ENCODE measurements around the gene GJA5.

Gene GJA5

DNA sequence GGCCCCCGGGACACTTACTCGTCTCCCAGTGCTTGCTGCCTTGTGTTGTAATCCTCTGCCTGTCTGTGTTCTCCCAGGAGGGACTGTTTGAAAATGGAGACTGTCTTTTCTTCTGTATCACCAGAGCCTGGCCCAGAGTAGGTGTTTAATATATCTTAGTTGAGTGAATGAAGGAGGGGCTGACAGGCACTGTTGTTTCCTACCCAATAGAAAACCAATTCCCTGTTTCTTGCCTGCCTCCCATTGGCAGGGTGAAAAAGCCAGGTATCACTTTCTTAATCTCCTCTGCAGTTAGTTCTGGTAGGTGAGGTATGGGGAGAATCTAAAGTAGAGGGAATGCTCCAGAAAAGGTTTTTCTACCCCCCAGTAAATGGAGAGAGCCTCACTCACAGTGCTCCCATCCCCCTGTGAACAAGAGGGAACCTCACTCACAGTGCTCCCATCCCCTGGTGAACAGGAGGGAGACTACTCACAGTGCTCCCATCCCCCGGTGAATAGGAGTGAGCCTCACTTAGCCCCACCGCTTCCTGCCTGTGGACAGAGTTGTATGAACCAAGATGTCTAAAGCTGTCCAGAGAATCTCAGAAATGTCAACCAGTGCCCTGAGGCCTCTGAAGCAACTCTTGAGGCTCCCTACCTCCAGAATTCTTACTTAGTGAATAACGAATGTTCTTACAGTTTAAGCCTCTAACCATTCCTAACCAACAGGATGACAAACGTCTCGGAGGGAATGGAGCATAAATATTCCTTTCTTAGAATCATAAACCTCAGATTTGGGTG, at the start of gene GJA5:
Gene GJA5 (minus strand): TSS at position 122 of the 780 bp plus-strand sequence. CDS start 1,364 bp downstream, outside the sequence.
- ChIA-PET CTCF (no interaction called here), POLR2A (no interaction called here)
- TF ChIP-seq LEF1 (IDR thresholded peaks at IDR 0.05; ENCODE audit: borderline replicate concordance) (no peak), NFRKB (IDR thresholded peaks at IDR 0.05) (no peak), CTBP1 (IDR thresholded peaks at IDR 0.05; ENCODE audit: borderline replicate concordance) (no peak)

DNA sequence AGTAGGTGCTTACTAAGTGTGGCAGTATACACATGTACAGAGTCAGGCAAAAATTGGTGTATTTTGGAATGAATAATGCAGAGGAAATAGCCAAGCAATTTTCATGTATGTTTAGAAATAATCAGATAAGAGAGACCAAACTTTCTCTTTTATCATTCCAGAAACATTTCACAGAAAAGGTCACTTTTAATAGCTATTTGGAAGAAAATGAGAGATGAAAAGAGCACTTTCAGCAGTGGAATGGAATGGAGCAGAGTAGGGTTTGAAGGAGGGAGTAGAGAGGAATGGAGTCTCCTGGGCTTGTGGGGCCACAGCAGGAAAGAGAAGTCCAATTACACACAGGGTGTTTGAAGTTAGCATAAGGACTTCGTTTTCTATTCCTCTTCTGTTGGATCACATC, 48.8 kb upstream of the GJA5 start:
- no peak for DNase-seq (ENCODE audit: extremely low spot score)
- ChIA-PET CTCF (no interaction called here), POLR2A (no interaction called here)
- TF ChIP-seq BHLHE40 (IDR thresholded peaks at IDR 0.05; ENCODE audit: borderline replicate concordance) = no peak
- no peak for TF ChIP-seq NFRKB (IDR thresholded peaks at IDR 0.05)
- TF ChIP-seq HDGF (IDR thresholded peaks at IDR 0.05; ENCODE audit: borderline replicate concordance) = no peak

More for the DNA sequence above, at the start of gene GJA5:
- no peak for DNase-seq (ENCODE audit: extremely low spot score)

DNA sequence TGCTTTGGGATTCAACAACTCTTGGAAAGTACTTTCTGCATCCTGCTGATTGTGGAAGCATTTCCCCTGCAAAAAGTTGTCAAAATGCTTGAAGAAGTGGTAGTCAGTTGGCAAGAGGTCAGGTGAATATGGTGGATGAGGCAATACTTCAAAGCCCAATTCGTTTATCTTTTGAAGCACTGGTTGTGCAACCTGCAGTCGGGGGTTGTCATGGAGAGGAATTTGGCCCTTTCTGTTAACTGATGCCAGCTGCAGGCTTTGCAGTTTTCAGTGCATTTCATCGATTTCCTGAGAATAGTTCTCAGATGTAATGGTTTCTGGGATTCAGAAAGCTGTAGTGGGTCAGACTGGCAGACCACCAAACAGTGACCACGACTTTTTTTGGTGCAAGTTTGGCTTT, 47.6 kb upstream of the GJA5 start:
- TF ChIP-seq TARDBP (IDR thresholded peaks at IDR 0.05) = no peak
- no peak for TF ChIP-seq HDGF (IDR thresholded peaks at IDR 0.05; ENCODE audit: borderline replicate concordance)
- CTCF ChIA-PET = no interaction called here
- POLR2A ChIA-PET = no interaction called here
- DNase-seq (ENCODE audit: extremely low spot score) = no peak

DNA sequence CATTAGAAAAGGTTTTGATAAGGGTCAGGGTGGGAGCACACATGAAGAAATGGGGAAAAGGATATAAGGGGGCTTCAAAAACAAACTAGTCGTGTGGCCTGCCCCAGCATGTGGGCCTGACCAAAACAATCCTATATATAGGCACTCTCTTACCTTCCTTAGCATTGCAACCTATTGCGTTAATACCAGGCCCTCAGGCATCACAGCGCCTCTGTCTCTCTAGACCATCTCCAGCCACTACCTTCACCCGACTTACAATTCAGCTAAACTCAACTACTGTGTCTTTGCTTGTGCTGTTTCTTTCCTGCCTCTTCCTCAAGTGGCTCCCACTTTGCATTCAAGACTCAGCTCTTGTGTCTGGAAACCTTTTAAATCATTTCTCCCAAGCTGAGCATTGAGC, 47.0 kb upstream of the GJA5 start:
- ChIA-PET CTCF (no interaction called here), POLR2A (no interaction called here)
- TF ChIP-seq TARDBP (IDR thresholded peaks at IDR 0.05) = no peak
- no peak for TF ChIP-seq ELF4 (IDR thresholded peaks at IDR 0.05)
- TF ChIP-seq, protein P1, sequence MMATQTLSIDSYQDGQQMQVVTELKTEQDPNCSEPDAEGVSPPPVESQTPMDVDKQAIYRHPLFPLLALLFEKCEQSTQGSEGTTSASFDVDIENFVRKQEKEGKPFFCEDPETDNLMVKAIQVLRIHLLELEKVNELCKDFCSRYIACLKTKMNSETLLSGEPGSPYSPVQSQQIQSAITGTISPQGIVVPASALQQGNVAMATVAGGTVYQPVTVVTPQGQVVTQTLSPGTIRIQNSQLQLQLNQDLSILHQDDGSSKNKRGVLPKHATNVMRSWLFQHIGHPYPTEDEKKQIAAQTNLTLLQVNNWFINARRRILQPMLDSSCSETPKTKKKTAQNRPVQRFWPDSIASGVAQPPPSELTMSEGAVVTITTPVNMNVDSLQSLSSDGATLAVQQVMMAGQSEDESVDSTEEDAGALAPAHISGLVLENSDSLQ (IDR thresholded peaks at IDR 0.05) = no peak
- DNase-seq (ENCODE audit: extremely low spot score) = no peak

DNA sequence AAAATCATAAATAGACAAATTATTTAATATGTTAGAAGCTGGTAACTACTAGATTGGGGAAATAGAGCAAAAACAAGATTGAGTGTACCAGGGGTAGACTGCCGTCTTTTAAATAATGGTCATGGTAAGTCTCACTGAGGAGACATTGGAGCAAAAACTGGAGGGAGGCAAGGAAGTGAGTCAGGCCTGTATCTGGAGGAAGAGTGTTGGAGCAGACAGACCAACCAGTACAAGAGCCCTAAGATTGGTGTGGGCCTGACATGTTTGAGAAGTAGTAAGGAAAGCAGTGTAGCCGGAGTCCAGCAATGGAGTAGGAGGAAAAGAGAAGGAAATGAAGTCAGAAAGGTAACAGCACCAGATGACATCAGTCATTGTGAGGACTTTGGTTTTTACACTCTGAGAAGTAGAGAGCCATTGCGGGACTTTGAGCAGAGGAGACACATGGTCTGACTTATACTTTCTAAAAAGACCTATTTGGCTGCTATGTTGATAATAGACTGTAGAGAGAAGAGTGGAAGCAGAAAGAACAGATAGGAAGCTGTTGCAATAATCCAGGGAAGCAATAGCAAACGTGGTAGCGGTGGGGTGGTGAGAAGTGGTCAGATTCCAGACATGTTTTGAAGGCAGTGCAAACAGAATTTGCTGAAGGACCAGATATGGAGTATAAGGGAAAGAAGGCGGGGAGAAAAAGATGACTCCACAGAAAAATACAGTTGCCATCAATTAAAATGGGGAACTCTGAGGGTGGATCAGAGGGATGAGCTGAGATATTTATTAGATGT, 44.7 kb upstream of the GJA5 start:
- no peak for DNase-seq (ENCODE audit: extremely low spot score)
- CTCF ChIA-PET = no interaction called here
- TF ChIP-seq SP1 (IDR thresholded peaks at IDR 0.05) (no peak), BHLHE40 (IDR thresholded peaks at IDR 0.05; ENCODE audit: borderline replicate concordance) (no peak), ZNF384 (IDR thresholded peaks at IDR 0.05) (no peak), TARDBP (IDR thresholded peaks at IDR 0.05) (no peak), FOXA1 (IDR thresholded peaks at IDR 0.05) (no peak), FOXM1 (IDR thresholded peaks at IDR 0.05; ENCODE audit: borderline replicate concordance) (no peak), NFRKB (IDR thresholded peaks at IDR 0.05) (no peak), SUZ12 (IDR thresholded peaks at IDR 0.05) (no peak), FOXK2 (IDR thresholded peaks at IDR 0.05) (no peak), L3MBTL2 (conservative IDR thresholded peaks at IDR 0.05) (no peak), ARNT (IDR thresholded peaks at IDR 0.05) (no peak), ELF4 (IDR thresholded peaks at IDR 0.05) (no peak), HDGF (IDR thresholded peaks at IDR 0.05; ENCODE audit: borderline replicate concordance) (no peak), LEF1 (IDR thresholded peaks at IDR 0.05; ENCODE audit: borderline replicate concordance) (no peak), CTBP1 (IDR thresholded peaks at IDR 0.05; ENCODE audit: borderline replicate concordance) (no peak)
- TF ChIP-seq, protein P1 (IDR thresholded peaks at IDR 0.05) = no peak
- POLR2A ChIA-PET = no interaction called here

DNA sequence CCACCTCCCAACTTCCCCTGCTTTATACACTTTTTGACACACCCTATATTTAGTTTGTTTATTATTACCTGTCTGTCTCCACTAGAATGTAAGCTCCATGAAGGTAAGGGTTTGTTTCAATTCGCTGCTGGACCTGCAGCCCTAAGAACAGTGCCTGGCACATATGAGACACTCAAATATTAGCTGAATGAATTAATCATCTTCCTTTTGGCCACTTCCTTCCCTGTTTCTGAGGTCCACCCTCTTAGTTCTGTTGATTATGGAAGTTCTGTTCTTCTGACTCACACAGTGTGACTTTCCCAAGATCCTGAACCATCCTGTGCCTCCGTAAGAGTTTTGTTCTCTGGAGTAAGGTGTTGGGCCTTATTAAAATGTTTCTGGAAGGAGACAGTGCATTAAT, 40.4 kb upstream of the GJA5 start:
- DNase-seq (ENCODE audit: extremely low spot score) = no peak
- TF ChIP-seq ARNT (IDR thresholded peaks at IDR 0.05) (no peak), CTBP1 (IDR thresholded peaks at IDR 0.05; ENCODE audit: borderline replicate concordance) (no peak), FOXK2 (IDR thresholded peaks at IDR 0.05) (no peak), BHLHE40 (IDR thresholded peaks at IDR 0.05; ENCODE audit: borderline replicate concordance) (no peak)
- CTCF ChIA-PET = no interaction called here
- POLR2A ChIA-PET = no interaction called here

DNA sequence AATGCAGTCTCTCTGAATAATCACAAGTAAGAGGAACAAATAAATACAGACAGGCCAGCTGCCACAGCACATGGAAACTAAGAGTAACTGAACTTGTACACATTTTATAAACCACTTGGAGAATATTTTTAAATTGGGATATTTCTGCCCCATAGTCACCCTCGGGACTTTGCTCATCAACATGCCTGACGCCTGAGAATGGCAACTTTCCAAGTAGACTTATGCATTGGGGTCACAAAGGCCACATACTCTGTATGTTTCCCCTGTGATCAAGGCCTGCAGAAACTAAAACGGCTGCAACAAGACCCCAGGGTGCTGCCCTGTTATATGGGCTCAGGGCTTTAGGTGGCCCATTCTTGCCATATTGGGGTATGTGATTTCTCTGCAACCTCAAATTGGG, 38.3 kb upstream of the GJA5 start:
- CTCF ChIA-PET = no interaction called here
- POLR2A ChIA-PET = no interaction called here
- TF ChIP-seq SP1 (IDR thresholded peaks at IDR 0.05) (no peak), SUZ12 (IDR thresholded peaks at IDR 0.05) (no peak), FOXK2 (IDR thresholded peaks at IDR 0.05) (no peak), ZNF384 (IDR thresholded peaks at IDR 0.05) (no peak), L3MBTL2 (conservative IDR thresholded peaks at IDR 0.05) (no peak), CTBP1 (IDR thresholded peaks at IDR 0.05; ENCODE audit: borderline replicate concordance) (no peak), ELF4 (IDR thresholded peaks at IDR 0.05) (no peak), HDGF (IDR thresholded peaks at IDR 0.05; ENCODE audit: borderline replicate concordance) (no peak), FOXM1 (IDR thresholded peaks at IDR 0.05; ENCODE audit: borderline replicate concordance) (no peak), NFRKB (IDR thresholded peaks at IDR 0.05) (no peak), BHLHE40 (IDR thresholded peaks at IDR 0.05; ENCODE audit: borderline replicate concordance) (no peak), ARNT (IDR thresholded peaks at IDR 0.05) (no peak), LEF1 (IDR thresholded peaks at IDR 0.05; ENCODE audit: borderline replicate concordance) (no peak), TARDBP (IDR thresholded peaks at IDR 0.05) (no peak), FOXA1 (IDR thresholded peaks at IDR 0.05) (no peak)
- TF ChIP-seq, protein P1 (IDR thresholded peaks at IDR 0.05) = no peak
- DNase-seq (ENCODE audit: extremely low spot score) = no peak

Data from HEK293T (cell line).